Pericardium fibroblast (primary cell): ENCODE measurements around the gene FAR2. TPM values are rescaled to one million over a fixed set of nuclear protein-coding genes. Genes with fewer than 3 reads are reported as not detected.

Experiments used
- total RNA-seq: library from RNA; depleted of rRNA; stranded (reverse); fragments of >200 nt; gene quantifications from 2 replicates; pipeline ENCODE4 v1.2.3, GENCODE V29; 2015

Gene FAR2
- total RNA-seq: 2.2 and 2.3 TPM in 2 replicates

DNA sequence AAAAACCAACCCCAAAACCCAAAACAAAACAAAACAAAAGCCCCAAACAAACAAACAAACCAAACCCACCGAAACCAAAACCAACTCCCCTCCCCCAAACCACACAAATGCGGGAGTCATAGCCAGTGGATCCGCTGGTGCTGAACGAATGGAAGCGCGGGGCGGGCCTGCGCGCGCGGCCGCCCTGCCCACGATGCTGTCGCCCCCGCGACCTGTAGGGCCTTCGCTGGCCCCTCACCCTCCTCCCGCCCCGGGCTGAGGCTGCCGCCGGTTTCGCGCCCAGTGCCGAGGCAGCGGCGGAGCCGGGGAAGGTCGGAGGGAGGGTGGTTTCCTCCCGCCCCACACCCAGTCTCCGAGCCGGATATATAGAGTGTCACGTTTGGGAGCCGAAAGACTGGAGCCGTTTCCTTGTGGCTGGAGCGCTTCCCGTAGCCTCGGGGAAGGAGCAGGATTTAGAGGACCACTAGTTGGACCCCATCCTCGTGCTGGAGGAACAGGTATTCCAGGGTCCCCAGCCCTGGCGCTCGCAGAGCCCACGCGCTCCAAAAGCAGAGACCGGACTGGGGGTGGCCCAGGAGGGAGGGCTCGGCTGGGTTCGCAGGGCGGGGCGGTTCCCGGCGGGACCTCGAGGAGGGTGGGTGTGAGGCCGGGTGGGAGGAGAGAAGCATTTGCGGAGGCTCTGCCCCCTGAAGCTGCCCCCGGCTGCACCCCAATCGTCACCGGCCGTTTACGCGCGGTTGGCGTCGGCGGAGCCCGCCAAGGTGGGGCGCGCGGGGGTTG lies at the start of gene FAR2:
Gene FAR2 (plus strand): TSS at position 368 of the 780 bp plus-strand sequence. CDS start 121,172 bp downstream, outside the sequence.

DNA sequence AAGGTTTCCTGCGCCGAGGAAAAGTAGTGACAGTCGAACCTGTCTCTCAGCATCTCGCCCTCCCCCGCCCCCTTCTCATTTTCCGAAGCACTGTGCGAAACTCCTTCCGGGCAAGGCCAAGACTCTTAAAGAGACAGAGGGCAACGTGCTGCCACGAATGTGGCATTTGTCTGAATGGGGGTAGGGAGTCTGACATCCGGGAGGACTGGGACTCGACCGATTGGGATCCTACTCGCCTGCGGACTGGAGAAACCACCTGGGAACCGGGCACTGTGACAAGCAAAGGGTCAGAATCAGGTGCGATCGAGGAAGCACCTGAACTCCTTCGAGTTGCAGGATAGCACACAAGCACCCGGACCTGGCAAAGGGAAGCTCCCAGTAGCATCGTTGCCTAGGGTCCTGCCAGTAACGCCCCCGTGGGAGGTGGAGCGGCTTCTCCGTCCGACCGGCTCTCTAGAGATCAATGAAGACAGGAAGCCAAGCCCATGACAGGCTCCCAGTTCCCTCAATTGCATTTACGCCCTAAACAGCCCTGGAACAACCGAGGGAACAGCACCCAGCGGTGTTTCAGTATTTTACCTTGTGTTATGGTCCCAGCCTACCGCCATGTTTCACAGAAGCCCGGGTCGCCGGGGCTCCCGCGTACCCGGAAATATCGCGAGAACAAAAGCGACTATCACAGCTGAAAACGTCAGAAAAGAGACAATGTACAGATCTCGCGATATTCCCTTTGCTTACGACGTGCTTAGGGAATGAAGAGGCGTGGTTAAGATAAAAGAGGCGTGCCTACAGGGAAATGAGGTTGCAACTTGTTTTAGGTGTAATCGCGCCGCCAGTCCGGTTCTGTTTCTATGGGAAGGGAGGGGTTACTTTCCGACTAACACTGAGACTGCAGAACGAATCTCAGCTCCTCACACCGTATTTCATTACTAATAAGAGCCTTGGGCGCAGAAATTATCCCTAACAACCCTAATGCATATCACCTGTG lies 231.8 kb downstream of the FAR2 start, which contains the start of gene ERGIC2:
Gene ERGIC2 (minus strand): TSS at position 637 of the 988 bp plus-strand sequence. CDS start 9,539 bp downstream, outside the sequence.

Other genes starting within 250 kb of the FAR2 start
- 56.7 and 86.4 TPM in 2 replicates for gene ERGIC2, start 231.9 kb downstream of the FAR2 start, total RNA-seq